OCI-M2 (cell line): ENCODE measurements around the gene OSBPL10.

Source experiments
- DNase-seq: peaks from one replicate; lab custom pipeline; 2025; ENCODE audit not compliant: unreplicated experiment; lab: John Stamatoyannopoulos, UW

The OSBPL10 gene

GRCh38 chr3:31752305-31753049 is 228.6 kb downstream of the OSBPL10 start:
- DNase-seq: no peak

GRCh38 chr3:31750341-31750740 is 230.7 kb downstream of the OSBPL10 start:
- no peak for DNase-seq

GRCh38 chr3:31748933-31749295 is 232.1 kb downstream of the OSBPL10 start:
- DNase-seq: no peak

- no peak for DNase-seq
Observed at GRCh38 chr3:31748281-31748932, 232.7 kb downstream of the OSBPL10 start.

GRCh38 chr3:31747785-31748184 is 233.3 kb downstream of the OSBPL10 start:
- no peak for DNase-seq

GRCh38 chr3:31744913-31745312 is 236.1 kb downstream of the OSBPL10 start:
- DNase-seq: no peak

- no peak for DNase-seq
Observed at GRCh38 chr3:31743331-31744089, 237.6 kb downstream of the OSBPL10 start.

- no peak for DNase-seq
Observed at GRCh38 chr3:31740397-31740796, 240.7 kb downstream of the OSBPL10 start.

- DNase-seq: no peak
Observed at GRCh38 chr3:31738412-31738811, 242.7 kb downstream of the OSBPL10 start.

GRCh38 chr3:31735667-31736066 is 245.4 kb downstream of the OSBPL10 start:
- DNase-seq: no peak

- DNase-seq: no peak
Observed at GRCh38 chr3:31733234-31733667, 247.8 kb downstream of the OSBPL10 start.

- DNase-seq: no peak
Observed at GRCh38 chr3:31732548-31732947, 248.5 kb downstream of the OSBPL10 start.

GRCh38 chr3:31729573-31729972 is 251.5 kb downstream of the OSBPL10 start:
- no peak for DNase-seq

GRCh38 chr3:31729082-31729481 is 252.0 kb downstream of the OSBPL10 start:
- no peak for DNase-seq

GRCh38 chr3:31728403-31728802 is 252.7 kb downstream of the OSBPL10 start:
- DNase-seq: no peak

GRCh38 chr3:31725976-31726375 is 255.1 kb downstream of the OSBPL10 start:
- DNase-seq: no peak

- DNase-seq: no peak
Observed at GRCh38 chr3:31725568-31725967, 255.5 kb downstream of the OSBPL10 start.

GRCh38 chr3:31724651-31725050 is 256.4 kb downstream of the OSBPL10 start:
- DNase-seq: no peak

- no peak for DNase-seq
Observed at GRCh38 chr3:31724116-31724515, 256.9 kb downstream of the OSBPL10 start.

- DNase-seq: no peak
Observed at GRCh38 chr3:31723701-31724100, 257.4 kb downstream of the OSBPL10 start.

GRCh38 chr3:31721676-31722075 is 259.4 kb downstream of the OSBPL10 start:
- DNase-seq: no peak
